ENCODE results near the gene NRSN1. TPM values are rescaled to one million over a fixed set of nuclear protein-coding genes. Genes with fewer than 3 reads are reported as not detected.

The NRSN1 gene
- under 1 TPM in 1 of 2 donors, not detected in 1; 0.45 TPM for total RNA-seq

GRCh38 chr6:24125980-24126379 is at the start of gene NRSN1:
Gene NRSN1, plus strand, starts transcription at chr6:24126215. Its CDS starts 8,113 bp downstream, at chr6:24134328.
- TF ChIP-seq CTCF (IDR thresholded peaks at IDR 0.05) (no peak), POLR2AphosphoS5 (IDR thresholded peaks at IDR 0.05) (no peak), POLR2A (IDR thresholded peaks at IDR 0.05) (no peak)

DNA sequence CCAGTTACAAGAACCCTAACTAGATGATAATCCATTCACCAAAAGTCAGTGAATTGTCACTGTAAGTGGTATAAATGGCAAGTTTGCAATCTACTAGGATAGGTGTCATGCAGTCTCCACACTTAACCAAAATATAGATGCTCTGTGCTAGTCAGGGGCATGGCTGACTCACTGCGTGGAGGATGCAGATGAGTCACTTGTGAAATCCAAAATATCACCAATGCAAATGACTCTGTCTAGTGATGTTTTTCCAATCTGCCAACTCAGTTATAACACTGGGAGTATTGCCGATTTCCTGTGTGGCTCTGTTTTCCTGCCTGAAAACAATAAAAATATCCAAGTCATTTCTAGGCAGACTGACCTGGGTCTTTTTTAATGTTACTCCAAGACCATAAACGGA is 47.8 kb upstream of the NRSN1 start:
- DNase-seq (ENCODE audit: low spot score) = no peak
- Histone ChIP-seq H3K9me3 (no peaks in the 10 kb centered on the region), H3K4me3 (no peak overlapping the region), H3K4me1 (replicated peaks) (no peaks in the 10 kb centered on the region), H3K27ac (no peak overlapping the region), H3K27me3 (replicated peaks; ENCODE audit: insufficient read depth) (no peaks in the 10 kb centered on the region), H3K36me3 (no peaks in the 10 kb centered on the region)
- intact Hi-C loops (cut with DNase I) = no loop called here
- no peak for TF ChIP-seq CTCF (IDR thresholded peaks at IDR 0.05)
- TF ChIP-seq POLR2AphosphoS5 (IDR thresholded peaks at IDR 0.05) = no peak
- TF ChIP-seq POLR2A (IDR thresholded peaks at IDR 0.05) = no peak
- 79% methylated on average over 3 of the region's 3 CpGs for WGBS

More at GRCh38 chr6:24125980-24126379, at the start of gene NRSN1:
- Histone ChIP-seq H3K9me3 (no peaks in the 10 kb centered on the region), H3K4me1 (replicated peaks) (no peaks in the 10 kb centered on the region), H3K4me3 (no peak within 1 kb of the TSS), H3K27me3 (replicated peaks; ENCODE audit: insufficient read depth) (no peaks in the 10 kb centered on the region), H3K27ac (no peak within 1 kb of the TSS), H3K36me3 (no peaks in the 10 kb centered on the region)
- 2% methylated on average over 22 of the region's 37 CpGs for WGBS
- intact Hi-C loops (cut with DNase I) = no loop called here
- DNase-seq (ENCODE audit: low spot score) = no peak

- 64% methylated on average over 2 of the region's 2 CpGs for WGBS
- Histone ChIP-seq H3K27me3 (replicated peaks; ENCODE audit: insufficient read depth) (no peaks in the 10 kb centered on the region), H3K9me3 (no peaks in the 10 kb centered on the region), H3K4me1 (replicated peaks) (no peaks in the 10 kb centered on the region), H3K4me3 (no peak overlapping the region), H3K36me3 (no peaks in the 10 kb centered on the region), H3K27ac (no peak overlapping the region)
- TF ChIP-seq POLR2A (IDR thresholded peaks at IDR 0.05) = no peak
- no peak for TF ChIP-seq POLR2AphosphoS5 (IDR thresholded peaks at IDR 0.05)
- no peak for TF ChIP-seq CTCF (IDR thresholded peaks at IDR 0.05)
- DNase-seq (ENCODE audit: low spot score) = no peak
- intact Hi-C loops (cut with DNase I) = no loop called here
Observed at GRCh38 chr6:24079076-24079475, 46.9 kb upstream of the NRSN1 start.

DNA sequence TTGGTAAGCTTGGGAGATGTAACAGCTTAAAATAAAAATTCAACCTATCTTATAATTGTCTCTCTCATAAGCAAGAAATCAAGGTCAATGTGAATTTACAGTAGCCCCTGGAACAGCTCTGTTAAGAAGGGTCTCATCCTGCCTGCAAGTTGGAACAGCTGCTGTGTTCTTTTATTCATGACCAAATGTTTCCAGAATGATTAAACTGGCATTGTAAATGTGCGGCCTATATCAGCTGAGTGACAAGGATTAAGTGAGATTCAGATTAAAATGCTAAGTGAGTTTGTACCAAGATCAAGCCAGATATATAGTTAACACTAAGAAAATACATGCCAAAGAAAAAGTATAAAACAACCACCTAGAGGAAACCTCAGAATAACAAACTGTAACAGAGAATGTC is 45.3 kb upstream of the NRSN1 start:
- H3K27ac ChIP-seq = no peak overlapping the region
- H3K36me3 ChIP-seq = no peaks in the 10 kb centered on the region
- TF ChIP-seq POLR2A (IDR thresholded peaks at IDR 0.05) (no peak), CTCF (IDR thresholded peaks at IDR 0.05) (no peak), POLR2AphosphoS5 (IDR thresholded peaks at IDR 0.05) (no peak)
- no peak overlapping the region for H3K4me3 ChIP-seq
- no peaks in the 10 kb centered on the region for H3K9me3 ChIP-seq
- no peaks in the 10 kb centered on the region for H3K27me3 ChIP-seq (replicated peaks; ENCODE audit: insufficient read depth)
- DNase-seq (ENCODE audit: low spot score) = no peak
- H3K4me1 ChIP-seq (replicated peaks) = no peaks in the 10 kb centered on the region
- 52% methylated on average over 1 of the region's 1 CpG for WGBS
- intact Hi-C loops (cut with DNase I) = no loop called here

DNA sequence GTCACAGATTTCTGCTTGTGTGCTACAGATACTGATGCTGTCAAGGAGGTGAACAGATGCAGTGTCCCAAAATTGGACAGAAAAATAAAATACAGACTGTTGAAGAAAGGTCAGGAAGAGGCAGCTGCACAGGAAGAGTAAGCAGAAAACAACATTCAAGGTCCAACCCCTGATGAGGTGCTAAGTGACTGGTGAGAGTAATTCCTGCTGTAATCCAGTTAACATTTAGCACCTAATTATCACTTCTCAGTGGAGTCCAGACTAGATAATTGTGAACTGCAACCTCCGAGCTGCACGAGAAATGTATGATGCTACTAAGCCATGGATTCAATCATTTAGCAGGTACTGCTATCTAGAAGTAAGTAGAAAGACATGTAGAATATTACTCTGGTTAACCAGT is 36.3 kb upstream of the NRSN1 start:
- no peaks in the 10 kb centered on the region for H3K4me1 ChIP-seq (replicated peaks)
- H3K27me3 ChIP-seq (replicated peaks; ENCODE audit: insufficient read depth) = no peaks in the 10 kb centered on the region
- intact Hi-C loops (cut with DNase I) = no loop called here
- no peak for DNase-seq (ENCODE audit: low spot score)
- H3K4me3 ChIP-seq = no peak overlapping the region
- H3K9me3 ChIP-seq = no peaks in the 10 kb centered on the region
- no peak overlapping the region for H3K27ac ChIP-seq
- no peak for TF ChIP-seq POLR2AphosphoS5 (IDR thresholded peaks at IDR 0.05)
- TF ChIP-seq POLR2A (IDR thresholded peaks at IDR 0.05) = no peak
- TF ChIP-seq CTCF (IDR thresholded peaks at IDR 0.05) = no peak
- no peaks in the 10 kb centered on the region for H3K36me3 ChIP-seq
- WGBS = 48% methylated on average over 2 of the region's 2 CpGs

Data from prostate gland (tissue), 2 donors.